MM.1S (cell line): ENCODE measurements around the gene PLEKHA7.

Source experiments
- DNase-seq: peaks from one replicate; pipeline ENCODE4 v3.0.0-alpha.2; 2015
- H2AFZ ChIP-seq: fragments of 300-600 bp; sonication (generic); 2 replicates; pipeline ENCODE4 v1.6.0; 2016; ENCODE audit warnings: antibody characterized with exemption, low read length
- H3F3A ChIP-seq: fragments of 300-600 bp; sonication (generic); 2 replicates; pipeline ENCODE4 v1.6.1; 2016; ENCODE audit warnings: mild to moderate bottlenecking, antibody characterized with exemption, low read length, moderate library complexity, mixed read lengths; ENCODE audit not compliant: insufficient read depth
- H3K27ac ChIP-seq: fragments of 300-600 bp; sonication (generic); 2 replicates; pipeline ENCODE4 v1.5.1; 2016; ENCODE audit warnings: mild to moderate bottlenecking, low read length
- H3K27me3 ChIP-seq: fragments of 300-600 bp; sonication (generic); replicated peaks from 2 replicates; pipeline ENCODE4 v1.6.0; 2016; ENCODE audit warnings: low read length; ENCODE audit not compliant: insufficient read depth
- H3K36me3 ChIP-seq: fragments of 300-600 bp; sonication (generic); replicated peaks from 2 replicates; pipeline ENCODE4 v1.6.1; 2016; ENCODE audit warnings: mild to moderate bottlenecking, low read length, mixed read lengths; ENCODE audit not compliant: insufficient read depth
- H3K4me1 ChIP-seq: fragments of 300-600 bp; sonication (generic); 2 replicates; pipeline ENCODE4 v1.6.1; 2016; ENCODE audit warnings: low read length, mixed read lengths
- H3K4me2 ChIP-seq: fragments of 300-600 bp; sonication (generic); 2 replicates; pipeline ENCODE4 v1.6.0; 2016; ENCODE audit warnings: low read depth, low read length
- H3K4me3 ChIP-seq: fragments of 300-600 bp; sonication (generic); 2 replicates; pipeline ENCODE4 v1.5.1; 2016; ENCODE audit warnings: low read length, mixed read lengths
- H3K79me2 ChIP-seq: fragments of 300-600 bp; sonication (generic); 2 replicates; pipeline ENCODE4 v1.6.1; 2016; ENCODE audit warnings: mixed run types, low read length, mixed read lengths
- H3K9ac ChIP-seq: fragments of 300-600 bp; sonication (generic); 2 replicates; pipeline ENCODE4 v1.6.1; 2016; ENCODE audit warnings: low read length, mixed read lengths
- H3K9me2 ChIP-seq: fragments of 300-600 bp; sonication (generic); replicated peaks from 2 replicates; pipeline ENCODE4 v1.6.1; 2016; ENCODE audit warnings: mild to moderate bottlenecking, low read length, mixed read lengths; ENCODE audit not compliant: insufficient read depth
- H3K9me3 ChIP-seq: fragments of 300-600 bp; sonication (generic); replicated peaks from 2 replicates; pipeline ENCODE4 v1.6.1; 2016; ENCODE audit warnings: mild to moderate bottlenecking, low read length, mixed read lengths; ENCODE audit not compliant: insufficient read depth
- H4K20me1 ChIP-seq: fragments of 300-600 bp; sonication (generic); 2 replicates; pipeline ENCODE4 v1.6.1; 2016; ENCODE audit warnings: mild to moderate bottlenecking, low read length, moderate library complexity, mixed read lengths; ENCODE audit not compliant: insufficient read depth
- EZH2 ChIP-seq: fragments of 300-600 bp; sonication (generic); optimal IDR thresholded peaks from 2 replicates; pipeline ENCODE3; 2017; ENCODE audit warnings: low read depth, mild to moderate bottlenecking, antibody characterized with exemption, low read length, mixed read lengths
- EZH2phosphoT487 ChIP-seq: fragments of 300-600 bp; sonication (generic); IDR thresholded peaks from 2 replicates; pipeline ENCODE4 v1.6.1; 2018; ENCODE audit warnings: antibody characterized with exemption, low read length
- TF ChIP-seq, protein P1 (sequence below): fragments of 300-600 bp; sonication (generic); IDR thresholded peaks from 2 replicates; pipeline ENCODE4 v1.5.1; 2016; ENCODE audit warnings: antibody characterized with exemption, low read length, mixed read lengths

Gene PLEKHA7

DNA sequence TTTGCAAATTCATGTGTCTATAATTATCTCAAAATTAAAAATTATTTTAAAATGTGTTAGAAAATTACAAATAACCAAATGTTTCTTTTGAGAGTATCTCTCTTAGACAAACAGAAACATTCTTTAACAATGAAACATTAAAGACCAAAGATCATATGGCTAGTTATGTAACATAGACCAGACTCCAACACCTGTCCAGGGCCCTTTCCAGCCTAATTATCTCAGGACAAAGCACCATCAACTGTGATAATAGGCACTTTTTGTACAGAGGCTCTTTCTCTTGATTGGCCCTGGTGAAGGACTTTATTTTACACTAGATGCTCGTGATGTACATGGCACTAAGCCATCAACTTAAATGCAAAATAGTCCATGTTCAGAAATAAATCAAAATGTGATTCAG lies 5.0 kb upstream of the PLEKHA7 start:
- H3K4me2 ChIP-seq, result no peak overlapping the region
- H3K27ac ChIP-seq, result no peak overlapping the region
- H3K79me2 ChIP-seq, result peaks cover 89% of the 10 kb centered on the region
- 0 out of 2 replicates have a peak, but pooled peaks cover 4% of the 10 kb centered on the region for H3K4me1 ChIP-seq
- no peak overlapping the region for H2AFZ ChIP-seq
- no peak for DNase-seq
- no peaks in the 10 kb centered on the region for H3K9me2 ChIP-seq
- no peaks in the 10 kb centered on the region for H3K9me3 ChIP-seq
- H4K20me1 ChIP-seq, result no peaks in the 10 kb centered on the region
- H3K4me3 ChIP-seq, result no peak overlapping the region
- TF ChIP-seq, protein P1, sequence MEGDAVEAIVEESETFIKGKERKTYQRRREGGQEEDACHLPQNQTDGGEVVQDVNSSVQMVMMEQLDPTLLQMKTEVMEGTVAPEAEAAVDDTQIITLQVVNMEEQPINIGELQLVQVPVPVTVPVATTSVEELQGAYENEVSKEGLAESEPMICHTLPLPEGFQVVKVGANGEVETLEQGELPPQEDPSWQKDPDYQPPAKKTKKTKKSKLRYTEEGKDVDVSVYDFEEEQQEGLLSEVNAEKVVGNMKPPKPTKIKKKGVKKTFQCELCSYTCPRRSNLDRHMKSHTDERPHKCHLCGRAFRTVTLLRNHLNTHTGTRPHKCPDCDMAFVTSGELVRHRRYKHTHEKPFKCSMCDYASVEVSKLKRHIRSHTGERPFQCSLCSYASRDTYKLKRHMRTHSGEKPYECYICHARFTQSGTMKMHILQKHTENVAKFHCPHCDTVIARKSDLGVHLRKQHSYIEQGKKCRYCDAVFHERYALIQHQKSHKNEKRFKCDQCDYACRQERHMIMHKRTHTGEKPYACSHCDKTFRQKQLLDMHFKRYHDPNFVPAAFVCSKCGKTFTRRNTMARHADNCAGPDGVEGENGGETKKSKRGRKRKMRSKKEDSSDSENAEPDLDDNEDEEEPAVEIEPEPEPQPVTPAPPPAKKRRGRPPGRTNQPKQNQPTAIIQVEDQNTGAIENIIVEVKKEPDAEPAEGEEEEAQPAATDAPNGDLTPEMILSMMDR, result no peak
- no peaks in the 10 kb centered on the region for H3K27me3 ChIP-seq
- no peak overlapping the region for H3K9ac ChIP-seq
- H3F3A ChIP-seq, result peaks cover 6% of the 10 kb centered on the region; the same call in 1 of the 2 replicates
- H3K36me3 ChIP-seq, result peaks cover 7% of the 10 kb centered on the region; the same call in 1 of the 2 replicates

DNA sequence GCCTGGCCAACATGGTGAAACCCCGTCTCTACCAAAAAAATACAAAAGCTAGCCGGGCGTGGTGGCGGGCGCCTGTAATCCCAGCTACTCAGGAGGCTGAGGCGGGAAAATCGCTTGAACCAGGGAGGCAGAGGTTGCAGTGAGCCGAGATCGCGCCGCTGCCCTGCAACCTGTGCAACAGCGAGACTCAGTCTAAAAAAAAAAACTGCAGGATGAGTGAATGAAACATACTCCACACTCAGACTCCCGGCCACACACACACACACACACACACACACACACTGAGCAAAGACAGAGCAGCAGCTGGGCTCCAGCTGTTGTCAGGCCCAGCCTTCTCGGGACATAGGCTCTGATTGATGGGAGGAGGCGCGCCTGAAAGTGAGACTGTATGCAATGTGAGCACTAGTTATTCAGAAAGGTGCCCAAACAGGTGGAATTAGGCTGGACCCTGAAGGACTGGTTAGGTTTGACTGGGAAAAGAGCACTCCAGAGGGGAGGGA lies 1.5 kb upstream of the PLEKHA7 start:
- Histone ChIP-seq H3K9me3 (no peaks in the 10 kb centered on the region), H3K27me3 (no peaks in the 10 kb centered on the region), H3K36me3 (0 out of 2 replicates have a peak, but pooled peaks cover 2% of the 10 kb centered on the region), H3K9me2 (no peaks in the 10 kb centered on the region), H3F3A (peaks cover 6% of the 10 kb centered on the region; the same call in 1 of the 2 replicates), H3K27ac (no peak overlapping the region), H2AFZ (no peak overlapping the region), H3K4me3 (peak overlapping the region; percentile 90), H4K20me1 (no peaks in the 10 kb centered on the region), H3K4me2 (peak overlapping the region; percentile 77; the same call in 1 of the 2 replicates), H3K9ac (no peak overlapping the region; the same call in 1 of the 2 replicates), H3K4me1 (0 out of 2 replicates have a peak, but pooled peaks cover 4% of the 10 kb centered on the region), H3K79me2 (peaks cover 87% of the 10 kb centered on the region)
- DNase-seq, result peak; percentile 33
- no peak for TF ChIP-seq EZH2
- TF ChIP-seq, protein P1, result no peak
- TF ChIP-seq EZH2phosphoT487, result no peak

DNA sequence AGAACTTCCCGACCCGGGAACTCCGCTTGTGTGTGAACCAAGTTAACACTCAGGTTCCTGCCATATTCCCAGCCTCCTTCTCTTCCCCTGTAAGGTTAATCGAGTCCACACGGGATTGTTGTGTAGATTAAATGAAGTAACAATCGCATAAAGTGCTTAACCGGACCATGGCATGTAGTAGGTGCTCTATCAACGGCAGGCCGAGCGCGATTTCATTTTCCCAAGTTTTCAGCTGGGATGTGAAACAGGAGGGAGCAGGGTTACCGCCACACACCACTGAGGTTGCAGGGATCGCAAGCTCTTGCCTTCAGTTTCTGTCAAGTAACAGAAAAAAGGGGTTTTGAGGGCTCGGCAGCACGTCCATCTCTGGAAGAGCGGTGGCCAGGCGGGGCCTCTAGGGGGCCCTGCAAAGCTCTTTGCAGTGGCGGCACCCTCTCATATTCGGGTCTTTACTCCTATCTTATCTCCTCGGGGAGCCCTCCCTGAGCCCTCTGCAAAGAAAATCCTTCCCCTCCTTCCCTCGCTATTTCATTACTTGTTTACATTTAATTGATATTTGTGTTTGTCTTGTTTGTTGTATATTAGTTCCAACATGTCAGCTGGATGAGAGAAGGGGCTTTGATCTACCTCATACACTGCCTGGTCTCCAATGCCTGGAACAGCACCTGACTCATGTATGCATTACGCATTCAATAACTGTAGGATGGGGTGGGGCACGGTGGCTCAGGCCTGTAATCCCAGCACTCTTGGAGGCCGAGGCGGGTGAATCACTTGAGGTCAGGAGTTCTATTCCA lies 816 bp upstream of the PLEKHA7 start:
- TF ChIP-seq EZH2 (no peak), EZH2phosphoT487 (no peak)
- TF ChIP-seq, protein P1, result peak; percentile 78
- Histone ChIP-seq H3K4me1 (0 out of 2 replicates have a peak, but pooled peaks cover 4% of the 10 kb centered on the region), H4K20me1 (no peaks in the 10 kb centered on the region), H3K9me2 (no peaks in the 10 kb centered on the region), H2AFZ (peak overlapping the region; percentile 87), H3K4me2 (peak overlapping the region; percentile 77), H3K4me3 (peak overlapping the region; percentile 90), H3K27ac (peak overlapping the region; percentile 45; the same call in 1 of the 2 replicates), H3K27me3 (no peaks in the 10 kb centered on the region), H3K9me3 (no peaks in the 10 kb centered on the region), H3F3A (peaks cover 6% of the 10 kb centered on the region; the same call in 1 of the 2 replicates), H3K9ac (peak overlapping the region; percentile 79), H3K36me3 (no peaks in the 10 kb centered on the region), H3K79me2 (peaks cover 91% of the 10 kb centered on the region)
- peak; percentile 71 for DNase-seq
